Upper lobe of left lung (tissue), 6 donors: ENCODE results near the gene NIPA2. TPM values are rescaled to one million over a fixed set of nuclear protein-coding genes. Genes with fewer than 3 reads are reported as not detected.

ENCODE experiments used
- ATAC-seq, 2 donors: fragments of 200-7000 bp; cut with Tn5 transposase; one replicate each; pipeline ENCODE4 v1.9.1; 2022; ENCODE audit warnings: mild to moderate bottlenecking in 2 of 2, moderate library complexity in 2 of 2; ENCODE audit not compliant: low FRiP score in 2 of 2
- DNase-seq, 2 donors: peaks; one replicate each; pipeline ENCODE4 v3.0.0-alpha.2; 2019 to 2020
- H3K27ac ChIP-seq, 4 donors: fragments of 200-600 bp; sonication (generic); one replicate each; pipeline ENCODE4 v1.5.1; 2016 to 2019
- H3K27me3 ChIP-seq, 4 donors: fragments of 200-600 bp; sonication (generic); one replicate each; pipeline ENCODE4 v1.5.1; 2017 to 2019
- H3K36me3 ChIP-seq, 4 donors: fragments of 200-600 bp; sonication (generic); one replicate each; pipeline ENCODE4 v1.5.1; 2016 to 2019
- H3K4me1 ChIP-seq, 4 donors: fragments of 200-600 bp; sonication (generic); one replicate each; pipeline ENCODE4 v1.5.1; 2018 to 2019
- H3K4me3 ChIP-seq, 4 donors: fragments of 200-600 bp; sonication (generic); one replicate each; pipeline ENCODE4 v1.5.1; 2017 to 2019; ENCODE audit warnings: mild to moderate bottlenecking in 2 of 4, moderate library complexity in 1 of 4
- H3K9me3 ChIP-seq, 4 donors: fragments of 200-600 bp; sonication (generic); one replicate each; pipeline ENCODE4 v1.5.1; 2018 to 2019
- CTCF ChIP-seq, 6 experiments: fragments of 450-650 bp in 4 of 6; fragments of 200-600 bp in 2 of 6; sonication (generic) in 2 of 6; IDR thresholded peaks; one replicate each; pipeline ENCODE4 v1.5.1; 2016 to 2019; ENCODE audit warnings: antibody characterized with exemption in 6 of 6
- EP300 ChIP-seq, 4 donors: sonication (generic); formaldehyde crosslinking; IDR thresholded peaks; one replicate each; pipeline ENCODE4 v1.5.1; 2017; ENCODE audit warnings: antibody characterized with exemption in 4 of 4, control low read depth in 2 of 4
- POLR2A ChIP-seq, 4 donors: fragments of 450-650 bp; IDR thresholded peaks; one replicate each; pipeline ENCODE4 v1.5.1; 2016 to 2017; ENCODE audit warnings: antibody characterized with exemption in 4 of 4, mild to moderate bottlenecking in 2 of 4
- POLR2AphosphoS5 ChIP-seq, 2 donors: sonication (generic); formaldehyde crosslinking; IDR thresholded peaks; one replicate each; pipeline ENCODE4 v1.5.1; 2017; ENCODE audit warnings: antibody characterized with exemption in 2 of 2
- WGBS, 2 donors: methylation state at CpG; one replicate each; pipeline ENCODE4 v1.1.5; 2017 to 2018; 5-methylcytosine and 5-hydroxymethylcytosine counted together
- total RNA-seq, 6 donors: library from RNA; depleted of rRNA in 4 of 6; stranded (reverse); fragments of >200 nt in 4 of 6; gene quantifications; one replicate each; pipeline versions ENCODE4 v1.1.0 to v1.2.1, GENCODE V29; 2016 to 2021
- donor health status: DM: no; HTN: no; CAD: no; lungs with moderate emphysema.
- donor health status: DM: no; HTN: yes; CAD: no; lungs with severe emphysema.

The NIPA2 gene
- total RNA-seq, 6 donors from 2014 or later = 23.0 to 55.9 (median 47.5) TPM

GRCh38 chr15:22904736-22905135 is 66.3 kb downstream of the NIPA2 start:
- Histone ChIP-seq H3K4me1 (no peaks in the 10 kb centered on the region), H3K4me3 (no peak overlapping the region), H3K27me3 (no peaks in the 10 kb centered on the region), H3K27ac (no peak overlapping the region), H3K9me3 (no peaks in the 10 kb centered on the region), H3K36me3 (peaks cover 24 to 93% (median 80%) of the 10 kb centered on the region in 4 donors)
- ATAC-seq = no peak
- TF ChIP-seq EP300 (IDR thresholded peaks at IDR 0.05) = no peak
- no peak for TF ChIP-seq POLR2A (IDR thresholded peaks at IDR 0.05)
- no peak for DNase-seq
- 87 to 94% methylated on average over 11 of the region's 11 CpGs for WGBS, 2 donors

- TF ChIP-seq POLR2AphosphoS5 (IDR thresholded peaks at IDR 0.05) (no peak), EP300 (IDR thresholded peaks at IDR 0.05) (no peak)
- H3K36me3 ChIP-seq = peaks cover 38 to 96% (median 86%) of the 10 kb centered on the region in 4 donors
- H3K9me3 ChIP-seq = no peaks in the 10 kb centered on the region
- no peak for DNase-seq
- no peak overlapping the region for H3K27ac ChIP-seq
- WGBS, 2 donors = 92 to 98% methylated on average over 9 to 16 of the region's 16 CpGs
- no peak for ATAC-seq
- H3K4me1 ChIP-seq = no peaks in the 10 kb centered on the region
- H3K4me3 ChIP-seq = no peak overlapping the region
- H3K27me3 ChIP-seq = no peaks in the 10 kb centered on the region
Observed at GRCh38 chr15:22907161-22907950, 68.9 kb downstream of the NIPA2 start.

GRCh38 chr15:22908830-22909229 is 70.4 kb downstream of the NIPA2 start:
- TF ChIP-seq CTCF (IDR thresholded peaks at IDR 0.05) = no peak
- no peak for TF ChIP-seq POLR2A (IDR thresholded peaks at IDR 0.05)
- TF ChIP-seq EP300 (IDR thresholded peaks at IDR 0.05) = no peak
- TF ChIP-seq POLR2AphosphoS5 (IDR thresholded peaks at IDR 0.05) = no peak
- H3K9me3 ChIP-seq = no peaks in the 10 kb centered on the region
- H3K4me1 ChIP-seq = no peaks in the 10 kb centered on the region
- DNase-seq = no peak
- no peak for ATAC-seq
- H3K4me3 ChIP-seq = no peak overlapping the region
- WGBS, 2 donors = 85 to 93% methylated on average over 9 of the region's 9 CpGs
- H3K27me3 ChIP-seq = no peaks in the 10 kb centered on the region
- peaks cover 35 to 93% (median 83%) of the 10 kb centered on the region in 4 donors for H3K36me3 ChIP-seq
- no peak overlapping the region for H3K27ac ChIP-seq

- H3K27ac ChIP-seq = no peak overlapping the region
- TF ChIP-seq POLR2A (IDR thresholded peaks at IDR 0.05) = no peak
- TF ChIP-seq CTCF (IDR thresholded peaks at IDR 0.05) = no peak
- TF ChIP-seq EP300 (IDR thresholded peaks at IDR 0.05) = no peak
- no peak for TF ChIP-seq POLR2AphosphoS5 (IDR thresholded peaks at IDR 0.05)
- H3K4me3 ChIP-seq = no peak overlapping the region
- ATAC-seq (no peak), DNase-seq (no peak)
- WGBS, 2 donors = 84 to 87% methylated on average over 5 to 8 of the region's 8 CpGs
- peaks cover 35 to 96% (median 92%) of the 10 kb centered on the region in 4 donors for H3K36me3 ChIP-seq
- H3K27me3 ChIP-seq = no peaks in the 10 kb centered on the region
- no peaks in the 10 kb centered on the region for H3K4me1 ChIP-seq
- H3K9me3 ChIP-seq = no peaks in the 10 kb centered on the region
Observed at GRCh38 chr15:22911306-22911705, 72.8 kb downstream of the NIPA2 start.

- Histone ChIP-seq H3K27me3 (no peaks in the 10 kb centered on the region), H3K4me1 (no peaks in the 10 kb centered on the region), H3K27ac (no peak overlapping the region), H3K36me3 (peaks cover 40 to 96% (median 93%) of the 10 kb centered on the region in 4 donors), H3K9me3 (no peaks in the 10 kb centered on the region), H3K4me3 (no peak overlapping the region)
- DNase-seq (no peak), ATAC-seq (no peak)
- 95 to 99% methylated on average over 12 of the region's 12 CpGs for WGBS, 2 donors
- TF ChIP-seq POLR2A (IDR thresholded peaks at IDR 0.05) = no peak
- TF ChIP-seq CTCF (IDR thresholded peaks at IDR 0.05) = no peak
- TF ChIP-seq EP300 (IDR thresholded peaks at IDR 0.05) = no peak
- no peak for TF ChIP-seq POLR2AphosphoS5 (IDR thresholded peaks at IDR 0.05)
Observed at GRCh38 chr15:22912256-22912655, 73.8 kb downstream of the NIPA2 start.
